Astrocyte of the spinal cord (primary cell): Measurements from ENCODE around the gene MYLK.

ENCODE experiments used
- DNase-seq: peaks from one replicate; pipeline ENCODE4 v3.0.0; 2011; ENCODE audit warnings: low read depth, low spot score
- H3K4me3 ChIP-seq: 2 replicates; pipeline ENCODE4 v1.5.1; 2011; ENCODE audit warnings: low read depth, mild to moderate bottlenecking, low read length, moderate library complexity
- CTCF ChIP-seq: IDR thresholded peaks from 2 replicates; pipeline ENCODE4 v1.5.1; 2012; ENCODE audit warnings: low read depth, mild to moderate bottlenecking, low read length, inconsistent platforms
- in situ Hi-C: cut with HindIII; loops from 2 replicates; pipeline ENCODE4 v1.10.0; 2017; ENCODE audit warnings: low sequenced_read_pairs

Gene MYLK

GRCh38 chr3:123568034-123568433, 316.1 kb downstream of the MYLK start:
- no peak overlapping the region for H3K4me3 ChIP-seq
- no peak for TF ChIP-seq CTCF
- no peak for DNase-seq
- in situ Hi-C loops: no loop called here

DNA sequence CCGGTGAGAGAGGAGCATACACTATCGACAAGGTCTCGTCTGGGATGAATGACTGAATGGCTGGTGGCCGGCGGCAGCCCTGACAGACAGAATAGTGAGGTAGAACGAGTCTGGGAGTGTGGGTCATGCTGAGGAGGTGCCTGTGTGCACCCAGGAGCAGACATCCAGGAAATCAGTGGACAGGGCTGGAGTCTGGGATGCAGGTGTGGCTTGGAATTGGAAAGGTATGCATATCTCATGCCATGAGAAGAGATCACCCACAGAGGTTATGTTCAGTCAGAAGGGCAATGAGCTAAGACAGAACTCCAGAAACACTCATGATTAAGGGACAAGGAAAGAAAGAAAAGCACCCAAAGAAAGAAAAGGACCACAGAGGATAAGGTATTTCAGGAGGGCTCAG, 320.1 kb downstream of the MYLK start:
- in situ Hi-C loops: no loop called here
- no peak overlapping the region for H3K4me3 ChIP-seq
- TF ChIP-seq CTCF: no peak
- no peak for DNase-seq

GRCh38 chr3:123562547-123562946, 321.6 kb downstream of the MYLK start:
- DNase-seq: no peak
- no peak for TF ChIP-seq CTCF
- no peak overlapping the region for H3K4me3 ChIP-seq
- in situ Hi-C loops: no loop called here

DNA sequence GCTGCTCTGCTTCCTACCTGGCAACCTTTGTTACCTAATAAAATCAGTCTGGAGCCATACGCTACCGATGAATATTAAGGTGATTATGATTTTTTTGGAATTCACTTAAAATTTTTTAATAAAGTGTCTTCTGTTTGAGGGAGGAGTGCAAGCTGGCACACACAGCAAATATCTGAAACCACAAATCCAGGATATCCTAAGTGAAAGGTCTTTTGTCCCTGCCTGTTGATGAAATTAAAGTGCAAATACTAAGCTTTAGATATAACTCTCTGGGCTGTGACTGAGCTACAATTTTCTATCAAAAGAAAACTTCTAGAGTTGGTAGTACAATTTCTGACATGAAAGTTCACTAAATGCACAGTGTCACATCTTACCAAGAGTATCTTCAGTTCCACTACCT, 322.9 kb downstream of the MYLK start:
- no peak for TF ChIP-seq CTCF
- H3K4me3 ChIP-seq: no peak overlapping the region
- in situ Hi-C loops: no loop called here
- DNase-seq: no peak
